HG03280 (cell line): Measurements from ENCODE around the gene CTRL.

Experiments
- ATAC-seq: cut with Tn5 transposase; IDR thresholded peaks from one replicate; pipeline ENCODE4 v1.9.1; 2021; ENCODE audit warnings: mild to moderate bottlenecking, moderate library complexity; ENCODE audit not compliant: unreplicated experiment

Gene CTRL

DNA sequence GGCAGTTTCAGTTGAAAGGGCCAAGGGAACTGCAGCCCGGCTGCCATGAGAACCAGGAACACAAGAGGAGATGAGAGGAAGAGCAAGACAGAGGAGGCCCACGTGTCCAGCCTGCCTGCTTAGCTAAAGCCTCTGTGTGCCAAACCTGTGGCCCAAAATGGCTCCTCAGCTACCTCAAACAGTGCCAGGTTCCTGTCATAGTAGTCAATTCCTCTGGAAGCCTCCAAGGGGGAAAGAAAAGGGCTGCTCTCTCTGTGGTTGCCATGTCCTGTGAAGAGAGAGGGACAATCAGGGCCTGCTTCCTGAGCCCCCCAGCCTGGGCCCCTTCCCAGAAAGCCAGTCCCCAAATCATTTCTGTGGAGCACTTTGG lies 31.6 kb upstream of the CTRL start:
- no peak for ATAC-seq

DNA sequence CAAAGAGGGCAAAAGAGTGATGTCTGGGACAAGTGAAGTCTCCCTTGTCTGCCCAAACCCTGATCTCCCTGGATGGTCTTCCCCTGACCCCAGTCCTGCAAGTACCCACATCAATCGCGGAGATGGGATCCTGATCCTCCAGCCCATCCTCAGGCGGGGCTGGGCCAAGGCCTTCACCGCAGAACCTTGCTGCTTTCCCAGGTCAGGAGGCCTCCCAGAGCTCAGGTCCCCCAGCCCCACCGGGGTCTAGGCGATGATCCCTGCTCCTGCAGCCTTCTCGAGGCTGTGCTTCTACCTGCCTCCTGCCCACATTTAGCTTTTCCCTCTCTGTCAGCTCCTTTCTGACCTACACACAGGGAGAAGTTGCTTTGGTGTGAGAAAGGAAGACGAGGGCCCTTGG lies 30.5 kb upstream of the CTRL start:
- ATAC-seq, result no peak

DNA sequence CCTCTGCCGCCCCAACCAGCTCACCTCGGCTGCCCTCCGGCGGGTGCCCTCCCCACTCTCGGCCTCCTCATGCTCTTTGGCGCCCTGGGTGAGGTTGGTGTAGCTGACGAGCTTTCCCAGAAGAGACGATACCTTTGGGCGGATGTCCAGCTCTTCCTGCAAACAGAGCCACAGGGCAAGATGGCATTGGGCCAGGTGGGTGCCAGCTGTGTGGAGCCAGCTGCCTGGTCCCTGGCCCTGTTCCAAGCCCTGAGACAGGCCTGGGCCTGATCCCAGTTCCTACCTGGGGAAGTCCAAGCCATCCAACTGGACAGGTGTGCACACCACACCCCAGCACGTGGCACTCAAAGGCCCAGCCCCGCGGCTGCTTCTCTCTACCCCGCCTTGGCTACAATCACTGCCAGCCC lies 29.9 kb upstream of the CTRL start:
- ATAC-seq, result no peak

DNA sequence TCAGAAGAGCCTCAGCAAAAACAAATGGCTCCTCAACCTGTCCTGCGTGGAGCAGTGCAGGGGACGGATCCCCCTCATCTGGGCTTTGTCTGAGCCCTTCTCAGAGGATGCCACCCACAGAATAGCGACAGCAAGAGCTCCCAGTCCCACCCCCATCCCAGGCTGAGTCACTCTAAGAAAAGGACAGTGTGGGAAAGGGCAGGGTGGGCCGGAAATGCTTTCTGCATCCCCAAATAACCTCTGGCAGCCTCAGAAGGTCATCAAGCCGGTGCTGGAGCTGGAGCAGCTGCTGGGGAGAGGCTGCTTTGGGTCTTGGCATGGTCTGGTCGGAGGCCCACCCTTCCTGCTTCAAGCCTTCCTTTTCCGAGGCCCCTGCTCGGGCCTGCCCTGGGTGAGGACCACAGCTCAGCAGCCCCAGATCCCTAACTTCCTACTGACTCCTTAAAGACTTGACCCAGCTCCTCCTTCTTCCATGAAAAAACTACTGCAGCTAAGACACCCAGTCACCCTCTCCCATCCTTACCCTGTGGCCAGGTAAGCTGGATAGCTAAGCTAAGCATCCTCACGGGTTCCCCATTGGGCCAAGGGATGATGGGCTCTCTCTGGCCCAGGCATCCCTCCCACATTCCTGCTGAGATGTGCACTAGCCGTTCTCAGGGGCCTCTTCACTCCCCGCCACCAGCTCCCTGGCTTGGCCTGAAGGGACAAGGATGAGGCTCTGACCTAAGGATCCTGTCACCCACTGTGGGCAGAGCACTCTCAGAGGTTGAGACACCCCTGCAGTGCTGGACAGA lies 28.1 kb upstream of the CTRL start:
- no peak for ATAC-seq

DNA sequence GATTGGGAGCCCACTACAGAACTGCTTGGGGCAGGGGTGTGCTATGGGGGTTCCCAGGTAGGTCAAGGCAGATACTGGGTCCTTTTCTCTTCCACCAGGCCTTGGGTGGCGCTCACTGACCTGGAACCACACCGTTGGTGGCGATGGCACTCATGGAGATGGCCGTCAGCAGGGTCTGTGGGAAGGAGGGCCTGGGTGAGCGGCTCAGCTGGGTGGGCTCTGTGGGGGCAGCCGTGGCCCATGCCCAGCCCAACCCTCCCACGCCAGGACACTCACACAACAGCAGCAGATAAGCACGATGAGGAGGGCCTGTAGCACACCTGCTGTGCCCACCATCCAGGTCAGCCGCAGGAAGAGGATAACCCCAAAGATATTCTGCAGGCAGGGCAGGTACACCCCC lies 26.0 kb upstream of the CTRL start:
- no peak for ATAC-seq

DNA sequence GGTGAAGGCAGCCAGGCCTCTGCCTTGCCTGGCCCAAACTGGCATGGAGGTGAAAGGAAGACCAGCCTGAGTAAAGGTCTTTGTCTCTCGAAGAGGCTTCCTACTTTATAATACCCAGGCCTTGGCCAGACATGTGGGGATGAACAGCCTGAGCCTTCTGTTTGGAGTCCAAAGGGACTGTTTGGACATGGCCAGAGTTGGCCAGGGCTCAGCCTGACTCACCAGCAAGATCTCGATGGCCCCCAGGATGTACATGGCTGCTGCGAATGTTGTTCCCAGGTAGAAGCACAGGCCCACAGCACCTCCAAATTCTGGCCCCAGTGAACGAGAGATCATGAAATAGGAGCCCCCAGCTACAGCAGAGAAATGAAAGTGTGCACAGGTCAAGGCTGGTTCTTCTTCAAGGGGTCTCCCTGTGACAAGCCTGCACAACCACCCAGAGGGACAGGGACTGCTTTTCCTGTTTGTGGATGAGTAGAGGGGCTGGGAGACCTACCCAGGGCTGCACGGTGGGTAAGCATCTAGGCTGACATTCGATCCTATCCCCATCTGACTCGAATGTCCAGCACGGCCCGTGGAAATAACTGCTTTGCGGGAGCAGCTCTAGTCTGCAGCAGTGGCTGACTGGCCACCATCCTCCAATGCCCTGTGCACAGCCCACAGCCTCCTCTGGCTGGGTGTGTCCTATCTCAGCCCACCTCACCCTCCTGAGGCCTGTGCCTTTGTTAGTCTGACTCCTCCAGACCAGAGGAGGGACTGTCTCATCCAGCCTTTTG lies 22.9 kb upstream of the CTRL start:
- ATAC-seq, result no peak

DNA sequence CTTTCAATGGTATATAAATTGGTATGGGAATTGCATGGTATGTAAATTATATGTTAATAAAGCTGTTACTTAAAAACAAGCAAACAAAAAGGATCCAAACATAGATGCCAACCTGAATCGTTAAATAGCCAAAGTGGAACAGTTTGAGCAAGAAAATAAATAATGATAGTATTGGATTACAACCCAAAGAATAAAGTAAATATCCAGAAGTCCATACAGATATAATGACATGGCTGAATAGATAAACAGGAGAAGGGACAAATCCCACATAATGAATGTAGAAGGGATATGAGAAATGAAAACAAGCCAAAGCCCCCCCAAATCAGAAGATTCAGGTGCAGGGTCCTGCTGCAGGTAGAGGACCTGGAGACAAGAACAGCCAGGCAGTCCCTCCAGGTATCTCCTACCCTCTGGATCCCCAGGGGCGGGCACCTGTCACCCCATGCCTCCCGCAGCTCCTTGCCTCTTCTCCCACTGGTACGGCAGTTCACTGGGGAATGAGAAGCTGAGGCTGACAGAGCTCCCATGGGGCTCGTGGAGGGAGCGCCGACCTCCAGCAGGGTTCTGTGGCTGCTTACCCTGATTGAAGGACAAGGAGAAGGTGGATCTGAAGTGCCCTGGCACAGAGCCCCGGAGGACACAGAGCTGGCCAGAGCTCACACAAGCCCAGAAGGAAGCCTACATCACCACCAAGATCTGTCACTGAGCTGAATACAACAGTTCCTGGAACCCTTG lies 22.1 kb upstream of the CTRL start:
- no peak for ATAC-seq

DNA sequence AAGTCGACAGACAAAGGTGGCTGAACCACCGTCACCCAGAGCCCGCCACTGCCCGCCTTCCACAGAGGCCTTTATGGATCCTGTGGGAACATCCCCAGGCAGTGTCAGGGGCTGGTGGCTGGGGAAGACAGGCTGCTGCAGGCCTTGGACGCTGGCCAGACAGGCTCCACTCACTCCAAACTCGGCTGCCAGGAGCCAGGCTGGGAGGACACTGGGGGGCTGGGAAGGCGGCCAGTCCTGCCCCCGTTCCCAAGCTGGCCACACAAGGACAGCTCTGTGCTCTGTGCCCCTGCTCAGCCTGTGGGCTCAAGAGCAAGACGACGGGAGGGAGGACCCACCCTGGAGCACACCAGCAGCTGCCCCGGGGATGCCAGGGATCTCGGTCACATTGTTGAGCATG lies 19.8 kb upstream of the CTRL start:
- ATAC-seq, result no peak

DNA sequence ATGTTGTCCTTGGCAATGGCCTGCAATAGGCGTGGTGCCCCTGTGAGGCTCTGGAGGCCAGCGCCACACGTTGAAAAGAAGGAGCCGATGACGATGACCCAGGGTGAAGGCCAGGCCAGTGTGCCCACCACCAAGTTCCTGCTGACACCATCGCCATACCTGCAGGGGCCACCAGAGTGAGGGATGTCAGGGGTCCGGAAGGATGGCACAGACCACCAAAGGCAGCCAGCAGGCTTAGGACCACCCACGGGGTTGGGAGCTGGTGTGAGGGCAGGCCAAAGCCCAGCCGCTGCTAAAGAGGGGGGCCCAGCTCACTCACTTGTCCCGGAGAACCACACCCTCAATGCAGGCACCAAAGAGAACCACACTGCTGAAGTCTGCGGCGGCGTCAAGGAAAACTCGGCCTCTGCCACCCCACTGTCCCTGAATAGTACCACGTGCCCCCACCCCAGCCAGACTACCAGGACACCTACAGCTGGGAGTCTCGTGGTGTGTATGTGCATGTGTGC lies 18.7 kb upstream of the CTRL start:
- no peak for ATAC-seq

DNA sequence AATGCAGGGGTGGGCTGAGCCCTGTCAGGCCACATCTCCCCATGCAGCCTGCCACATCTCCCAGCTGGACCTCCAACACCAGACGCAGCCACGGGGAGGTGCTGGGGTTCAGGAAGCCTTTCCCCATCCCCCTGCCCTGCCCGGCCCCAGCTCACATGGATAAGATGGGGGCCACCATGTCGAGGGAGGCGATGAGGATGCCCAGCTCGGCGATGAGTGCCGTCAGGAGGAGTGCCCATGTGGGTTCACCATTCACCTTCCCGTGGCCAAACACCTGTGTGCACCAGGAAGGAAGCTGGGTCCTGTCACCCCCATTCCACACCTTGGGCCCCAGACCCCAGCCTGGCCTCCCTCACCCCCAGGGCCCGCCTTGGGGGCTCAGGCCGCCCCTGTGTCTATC lies 18.0 kb upstream of the CTRL start:
- no peak for ATAC-seq

DNA sequence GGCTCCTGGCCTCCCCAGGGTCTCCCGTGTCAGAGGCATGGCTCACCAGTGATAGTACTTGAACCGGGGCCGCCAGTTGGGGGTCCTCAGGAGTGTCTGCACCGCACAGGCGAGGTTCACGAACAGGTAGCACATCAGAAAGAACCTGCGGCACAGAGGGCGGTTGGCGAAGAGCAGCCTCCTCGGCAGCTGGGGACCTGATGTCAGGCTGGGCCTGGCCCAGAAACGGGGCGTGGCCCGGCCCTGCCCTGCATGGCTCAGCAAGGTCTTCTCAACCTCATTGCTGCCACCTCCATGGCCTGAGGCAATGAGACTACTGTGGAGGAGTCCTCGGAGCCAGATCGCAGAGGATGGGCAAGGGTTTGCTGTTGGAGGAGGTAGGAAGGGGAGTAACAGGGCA lies 16.4 kb upstream of the CTRL start:
- no peak for ATAC-seq

DNA sequence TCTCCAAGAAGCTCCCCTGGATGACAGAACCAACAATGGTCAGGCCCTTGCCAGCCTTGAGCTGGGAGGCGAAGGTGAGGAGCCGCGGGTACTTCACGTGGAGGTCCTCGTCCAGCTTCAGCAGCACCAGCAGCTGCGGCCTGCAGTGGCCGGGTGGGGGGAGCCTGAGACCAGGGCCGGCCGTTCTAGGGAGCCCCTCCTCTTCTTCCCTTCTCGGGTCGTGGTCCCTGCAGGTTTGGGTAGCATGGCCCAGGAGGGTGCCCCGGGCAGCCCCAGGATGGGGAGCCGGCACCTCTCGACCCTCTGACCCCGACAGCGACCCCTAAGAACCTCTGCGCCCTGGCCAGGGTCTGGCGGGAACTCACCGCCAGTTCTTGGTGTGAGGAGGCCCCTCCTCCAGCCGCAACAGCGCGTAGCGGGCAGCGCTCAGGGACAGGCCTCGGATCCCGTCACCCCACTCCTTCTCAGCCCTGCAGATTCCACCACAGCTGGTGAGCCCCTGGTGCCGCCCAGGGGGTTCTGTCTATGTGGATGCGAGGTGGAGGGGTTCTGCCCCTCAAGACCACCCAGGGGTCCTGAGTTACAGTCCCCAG lies 15.4 kb upstream of the CTRL start:
- ATAC-seq, result no peak

DNA sequence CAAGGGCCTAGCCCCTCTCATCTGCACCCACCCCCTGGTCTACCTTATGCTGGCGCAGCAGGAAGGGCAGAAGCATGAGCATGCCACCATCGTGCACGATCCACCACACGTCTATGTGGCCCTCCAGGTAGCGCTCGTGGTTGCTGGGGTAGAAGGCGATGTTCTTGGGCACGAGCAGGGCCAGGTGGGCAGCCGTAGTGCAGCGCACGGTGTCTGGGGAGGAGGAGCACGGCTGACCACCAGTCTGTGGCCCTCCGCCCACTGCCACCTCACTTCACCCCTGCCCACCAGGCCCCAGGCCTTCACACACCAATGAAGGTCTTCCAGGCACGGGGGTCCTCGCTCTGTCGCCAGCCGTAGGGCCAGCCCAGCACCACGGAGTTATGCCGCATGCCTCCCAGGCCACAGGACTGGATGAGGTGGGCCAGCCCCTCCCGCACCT lies 14.5 kb upstream of the CTRL start:
- ATAC-seq, result no peak

DNA sequence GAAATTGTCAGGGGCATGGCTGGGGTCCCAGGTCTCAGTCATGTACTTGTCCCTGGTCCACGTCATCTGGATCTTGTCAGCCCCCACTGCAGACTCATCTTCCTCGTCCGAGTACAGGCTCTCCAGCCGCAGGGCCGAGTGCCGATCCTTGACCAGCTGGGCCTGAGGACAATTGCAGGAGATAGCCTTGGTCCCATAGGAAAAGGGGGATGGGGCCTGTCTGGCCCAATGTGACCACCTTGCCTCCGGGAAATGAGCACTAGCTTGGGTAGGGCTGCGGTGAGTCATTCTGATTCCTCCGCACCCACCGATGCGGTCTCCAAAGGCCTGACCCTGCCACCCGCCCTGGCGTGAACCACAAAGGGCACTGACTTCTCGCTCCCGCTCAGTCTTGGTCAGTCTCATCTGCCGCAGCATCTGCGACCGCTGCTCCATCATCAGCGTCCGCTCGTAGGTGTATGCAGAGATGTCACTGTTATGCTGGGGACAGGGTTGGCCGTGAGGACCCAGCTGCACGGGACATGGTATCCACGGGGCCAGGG lies 13.8 kb upstream of the CTRL start:
- no peak for ATAC-seq

DNA sequence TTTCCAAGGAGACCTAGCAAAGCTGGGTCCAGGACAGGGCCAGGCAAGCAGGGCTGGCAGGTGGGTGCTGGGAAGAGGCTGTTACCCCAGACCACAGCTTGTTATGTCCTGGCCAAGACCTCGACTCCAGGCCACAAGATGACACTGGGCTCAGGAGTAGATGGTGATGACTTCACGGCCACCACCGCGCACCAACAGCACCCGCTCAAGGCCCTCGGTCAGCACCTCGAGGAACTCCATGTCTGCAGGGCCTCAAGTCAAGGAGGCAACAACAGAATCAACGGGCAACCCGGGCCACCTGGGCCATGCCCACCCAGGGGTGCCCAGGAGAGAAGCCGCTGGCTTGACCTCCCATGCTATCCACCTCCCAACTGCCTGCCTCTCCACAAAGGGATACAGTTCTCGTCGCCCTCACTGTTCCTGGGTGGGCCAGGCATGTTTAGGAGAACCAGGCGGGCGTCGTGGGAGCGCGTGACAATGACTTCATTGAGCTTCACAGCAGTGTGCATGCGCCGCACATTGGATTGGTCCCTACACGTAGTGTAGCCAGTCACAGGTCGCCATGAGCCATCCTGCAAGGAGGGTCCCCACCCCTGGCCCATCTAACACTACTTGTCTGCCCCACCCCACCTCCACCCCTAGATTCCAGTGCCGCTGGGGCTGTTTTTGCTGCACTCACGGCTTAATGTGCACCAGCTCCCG lies 13.2 kb upstream of the CTRL start:
- ATAC-seq, result no peak

DNA sequence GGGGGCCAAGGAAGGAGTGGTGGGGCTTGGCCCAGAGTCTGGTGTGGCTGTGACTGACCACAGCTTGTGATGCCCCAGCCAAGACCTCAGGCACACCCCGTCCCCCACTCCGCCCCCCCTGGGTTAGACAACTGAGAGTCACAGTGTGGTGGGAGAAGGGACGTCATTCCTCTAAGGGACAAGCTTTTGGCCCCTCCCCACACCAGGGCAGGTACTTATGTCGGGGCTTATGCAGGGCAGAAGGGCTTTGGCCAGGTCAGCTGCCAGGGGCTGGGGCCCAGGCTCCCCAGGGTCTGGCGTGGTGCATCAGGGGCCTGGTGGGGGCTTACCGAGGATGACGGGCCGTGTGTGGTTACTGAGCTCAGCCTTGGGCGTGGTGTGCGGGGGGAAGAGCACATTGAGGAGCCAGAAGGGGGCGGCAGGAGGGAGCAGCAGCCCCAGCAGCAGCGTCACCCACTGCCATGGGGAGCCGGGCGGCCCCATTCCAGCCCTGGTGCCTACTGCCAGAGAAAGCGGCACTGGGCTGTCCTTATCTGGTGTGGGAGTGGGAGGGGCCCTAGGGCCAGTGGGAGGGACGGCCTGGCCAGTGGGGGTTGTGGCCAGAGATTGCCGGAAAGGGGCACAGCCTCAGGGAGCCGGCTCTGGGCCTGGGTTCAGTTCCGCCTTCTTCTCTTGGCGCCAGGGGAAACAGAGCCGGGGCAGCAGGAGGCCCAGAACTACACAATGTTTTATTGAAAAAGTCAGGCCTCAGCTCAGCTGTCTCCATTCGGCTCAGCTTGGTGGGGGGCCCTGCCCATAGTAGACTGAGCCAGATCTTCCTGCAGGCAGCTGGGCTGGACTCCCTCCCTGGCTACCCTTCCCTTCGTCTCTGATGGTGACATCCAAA lies 12.2 kb upstream of the CTRL start, which contains the start of gene LCAT:
LCAT (minus strand) TSS at position 502 of the 886 bp plus-strand sequence; CDS start at position 483, 19 bp downstream.
- no peak for ATAC-seq

DNA sequence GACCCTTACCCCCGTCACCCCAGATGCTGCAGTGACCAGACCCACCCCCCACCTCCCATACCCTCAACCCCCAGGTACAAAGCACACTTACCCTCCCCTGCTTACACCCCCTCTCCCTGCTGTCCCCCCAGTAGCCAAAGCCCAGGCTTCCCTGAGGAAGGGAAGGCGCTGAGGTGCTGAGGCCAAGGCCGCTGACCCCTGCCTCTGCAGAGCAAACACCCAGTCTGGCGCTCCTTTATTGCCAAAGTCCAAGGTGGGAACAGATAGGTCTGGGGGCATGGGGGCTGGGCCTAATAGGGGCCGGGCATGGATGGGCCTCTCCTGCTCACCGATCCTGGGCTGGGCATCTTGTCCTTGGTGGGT lies 11.6 kb upstream of the CTRL start:
- ATAC-seq, result no peak

DNA sequence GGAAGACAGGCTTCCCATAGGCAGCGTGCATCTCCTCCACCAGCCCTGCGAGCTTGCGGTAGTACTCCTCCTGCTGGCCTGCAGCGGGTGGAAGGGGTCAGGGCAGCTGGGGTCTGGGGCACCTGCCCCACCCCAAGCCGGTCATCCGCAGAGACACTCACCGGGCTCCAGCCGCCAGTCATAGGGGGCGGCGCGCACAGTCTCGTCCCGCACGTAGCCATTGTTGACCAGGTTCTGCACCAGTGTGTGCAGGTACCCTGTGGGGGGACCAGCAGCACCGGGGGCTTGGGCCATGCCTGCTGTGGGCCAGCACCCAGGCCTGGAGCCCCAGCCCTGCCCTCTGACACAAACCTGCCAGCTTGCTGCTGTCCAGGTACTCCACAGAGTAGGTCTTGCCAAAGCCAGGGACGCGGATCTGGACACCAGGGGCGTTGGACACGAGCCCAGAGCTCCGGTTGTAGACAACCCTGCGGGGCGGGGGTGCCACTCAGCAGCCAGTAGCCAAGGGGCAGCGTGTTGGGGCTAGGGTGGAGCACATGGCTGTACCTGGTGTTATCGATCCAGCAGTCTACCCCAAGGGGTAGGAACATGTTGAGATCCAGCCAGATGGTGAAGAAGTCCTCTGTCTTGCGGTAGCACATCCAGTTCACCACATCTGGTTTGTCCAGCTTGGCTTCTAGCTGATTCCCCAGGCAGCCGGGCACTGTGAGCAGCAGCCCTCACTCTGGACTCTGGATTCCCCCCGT lies 11.0 kb upstream of the CTRL start:
- ATAC-seq, result no peak

DNA sequence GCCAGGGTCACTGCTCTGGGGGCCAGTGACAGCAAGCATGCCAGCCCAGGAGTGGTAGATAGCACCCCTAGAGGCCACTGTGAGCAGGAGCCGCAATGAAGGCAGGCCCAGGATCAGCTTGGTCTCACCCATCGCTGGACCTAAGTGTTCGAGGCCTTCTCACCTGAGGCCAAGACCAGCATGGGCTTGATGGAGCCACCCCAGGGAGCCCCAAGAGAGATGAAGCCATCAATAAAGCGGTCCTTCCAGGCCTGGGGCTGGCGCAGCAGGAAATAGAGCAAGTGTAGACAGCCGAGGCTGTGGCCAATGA lies 10.5 kb upstream of the CTRL start:
- no peak for ATAC-seq
